Measurements from ENCODE around the gene IL2RA. TPM values are rescaled to one million over a fixed set of nuclear protein-coding genes. Genes with fewer than 3 reads are reported as not detected.
"Not testable (repeated sequence)": the region's sequence is repeated elsewhere in the genome, so short reads cannot be mapped to it uniquely, and the experiment has no call there.

IL2RA gene
- total RNA-seq, 1 experiment from 2014 or later: not detected

DNA sequence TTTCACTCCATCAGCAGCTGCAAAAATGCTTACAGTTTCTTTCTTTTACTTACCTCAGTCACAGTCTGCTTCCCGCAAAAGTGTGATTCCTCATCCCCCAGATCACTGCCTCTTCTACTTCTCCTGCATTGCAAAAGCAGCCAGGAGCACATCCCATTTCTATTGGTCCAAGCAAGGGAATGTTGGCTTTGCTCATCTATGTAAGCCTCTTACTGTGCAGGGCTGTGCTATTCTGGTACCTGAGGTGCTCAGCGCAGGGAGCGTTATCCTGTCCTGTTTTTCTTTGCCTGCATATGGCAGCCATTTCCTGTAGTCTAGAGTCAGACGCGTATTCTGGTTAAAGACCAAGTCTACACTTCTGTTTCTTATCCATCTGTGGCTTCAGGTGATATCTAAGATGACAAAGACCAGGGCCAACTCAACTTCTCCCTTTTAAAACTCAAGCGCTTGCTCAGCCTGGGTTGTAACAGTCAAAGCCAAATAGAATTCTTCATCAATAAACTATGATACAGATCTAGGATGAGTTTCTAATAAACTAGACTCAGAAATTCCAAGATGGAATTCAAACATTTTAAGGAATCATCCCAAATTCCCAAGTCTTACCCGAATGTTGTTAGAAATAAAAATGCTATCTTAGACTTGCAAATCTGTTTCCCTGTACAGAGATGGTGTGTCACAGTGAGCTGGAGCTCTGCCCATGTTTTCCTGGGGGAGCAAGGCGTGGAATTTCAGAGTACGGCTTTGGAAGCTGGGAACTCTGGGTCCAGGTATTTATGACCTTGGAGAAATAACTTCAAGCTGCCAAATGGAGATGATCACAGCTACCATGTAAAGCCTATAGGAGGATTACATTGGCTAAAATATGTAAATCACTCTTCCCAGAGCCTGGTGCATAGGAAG is 20.6 kb upstream of the IL2RA start:
- no peak for DNase-seq (ENCODE audit: low spot score)

DNA sequence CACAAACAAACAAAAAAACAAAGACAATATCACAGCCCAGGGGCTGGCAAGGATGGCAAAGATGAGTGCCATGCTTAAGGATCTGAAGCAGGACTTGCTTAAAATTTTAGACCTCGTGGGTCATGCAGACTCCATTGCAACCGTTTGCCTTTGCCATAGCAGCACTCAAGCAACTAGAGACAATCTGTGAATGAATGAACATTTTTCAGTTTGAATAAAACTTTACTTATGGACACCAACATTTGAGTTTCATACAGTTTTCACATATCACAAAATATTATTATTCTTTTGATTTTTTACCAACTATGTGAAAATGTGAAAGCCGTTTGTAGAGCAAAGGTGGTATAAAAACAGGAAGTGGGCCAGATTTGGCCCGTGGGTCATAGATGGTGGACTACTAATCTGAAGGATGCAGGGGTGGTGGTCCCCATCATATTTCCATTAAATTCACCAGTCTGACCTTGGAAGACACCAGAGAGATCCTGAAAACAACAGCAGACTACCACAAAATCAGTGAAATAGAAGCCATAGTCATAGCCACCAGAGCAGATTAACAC is 18.3 kb upstream of the IL2RA start:
- no peak for DNase-seq (ENCODE audit: low spot score)

DNA sequence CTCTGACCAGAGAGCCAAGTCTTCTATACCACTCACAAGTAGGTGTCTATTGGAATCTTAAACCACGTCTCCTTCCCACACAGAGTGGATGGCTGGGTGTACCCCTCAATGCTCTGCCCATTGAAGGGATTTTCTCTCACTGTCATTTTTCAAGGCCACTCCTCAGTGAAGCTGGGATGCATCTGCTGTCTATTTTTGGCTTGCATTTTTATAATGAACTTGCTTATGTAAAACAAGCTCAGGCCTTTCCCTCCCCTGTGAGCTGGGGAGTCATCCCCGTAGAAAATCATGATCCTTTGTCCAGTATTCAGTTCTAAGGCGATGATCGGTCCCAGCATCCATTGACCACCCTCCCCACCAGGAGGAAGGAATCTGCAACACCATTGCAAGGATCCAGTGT is 16.9 kb upstream of the IL2RA start:
- DNase-seq (ENCODE audit: low spot score): no peak

DNA sequence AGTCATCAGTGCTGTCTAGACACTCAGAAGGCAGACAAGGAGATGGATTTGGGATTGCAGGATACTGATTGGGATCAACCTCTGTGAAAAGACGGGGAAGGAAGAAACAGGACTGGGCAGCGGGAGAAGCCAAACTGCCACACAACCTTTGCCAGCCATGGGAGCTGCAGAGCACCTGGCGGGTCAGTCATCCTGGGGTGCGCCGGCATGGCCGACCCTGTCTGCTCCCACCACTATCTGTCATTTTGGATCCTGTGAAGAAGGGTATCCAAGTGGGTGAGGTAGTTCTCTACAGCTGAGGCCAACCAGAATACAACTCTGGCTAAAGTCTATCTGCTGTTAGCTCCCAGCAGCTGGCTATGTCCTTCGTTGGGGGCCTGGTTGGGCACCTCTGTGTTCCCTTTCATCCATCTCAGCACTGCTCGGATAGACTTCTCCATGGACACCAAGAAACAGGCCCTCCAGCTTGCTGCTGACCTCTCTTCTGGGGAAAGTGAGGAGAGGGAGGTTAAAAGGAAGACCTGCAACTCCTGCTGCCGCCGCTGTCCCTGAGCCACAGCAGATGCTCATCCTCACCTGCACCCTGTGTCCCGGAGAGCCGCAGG is 15.0 kb upstream of the IL2RA start:
- DNase-seq (ENCODE audit: low spot score): no peak

DNA sequence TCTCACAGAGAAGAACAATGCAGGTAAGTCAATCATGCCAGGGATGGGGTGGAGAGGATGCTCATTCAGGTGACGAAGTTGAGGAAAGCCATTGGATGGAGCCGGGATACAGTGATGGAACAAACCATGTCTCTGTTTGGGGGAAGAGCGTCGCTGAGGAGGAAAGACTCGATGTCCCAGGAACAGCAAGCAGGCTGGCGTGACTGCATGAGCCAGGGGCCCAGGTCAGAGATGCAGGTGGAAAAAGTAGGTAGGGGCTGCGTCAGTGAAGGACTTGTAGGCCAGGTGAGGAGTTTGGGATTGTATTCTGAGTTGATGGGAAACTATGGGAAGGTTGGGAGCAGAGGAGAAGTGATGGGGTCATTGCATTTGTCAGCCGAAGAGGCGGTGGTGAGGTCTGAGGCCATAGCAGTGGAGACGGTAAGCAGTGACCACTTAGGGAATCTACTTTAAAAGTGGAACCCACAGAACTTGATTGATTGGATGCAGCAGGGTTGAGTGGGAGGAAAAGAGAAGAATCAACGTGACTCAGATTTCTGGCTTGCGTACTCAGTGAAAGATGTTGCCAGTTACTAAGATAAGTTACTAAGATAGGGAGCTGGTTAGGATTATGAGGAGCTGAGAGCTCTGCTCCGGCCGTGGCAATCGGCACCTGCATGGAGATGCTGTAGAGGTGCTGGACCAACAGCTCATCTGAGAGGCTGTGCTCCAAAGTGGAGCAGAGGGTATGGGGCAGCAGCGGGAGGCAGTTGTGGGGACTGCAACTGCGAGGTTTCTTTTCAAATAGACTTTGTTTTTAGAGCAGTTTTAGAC is 12.5 kb upstream of the IL2RA start:
- no peak for DNase-seq (ENCODE audit: low spot score)

DNA sequence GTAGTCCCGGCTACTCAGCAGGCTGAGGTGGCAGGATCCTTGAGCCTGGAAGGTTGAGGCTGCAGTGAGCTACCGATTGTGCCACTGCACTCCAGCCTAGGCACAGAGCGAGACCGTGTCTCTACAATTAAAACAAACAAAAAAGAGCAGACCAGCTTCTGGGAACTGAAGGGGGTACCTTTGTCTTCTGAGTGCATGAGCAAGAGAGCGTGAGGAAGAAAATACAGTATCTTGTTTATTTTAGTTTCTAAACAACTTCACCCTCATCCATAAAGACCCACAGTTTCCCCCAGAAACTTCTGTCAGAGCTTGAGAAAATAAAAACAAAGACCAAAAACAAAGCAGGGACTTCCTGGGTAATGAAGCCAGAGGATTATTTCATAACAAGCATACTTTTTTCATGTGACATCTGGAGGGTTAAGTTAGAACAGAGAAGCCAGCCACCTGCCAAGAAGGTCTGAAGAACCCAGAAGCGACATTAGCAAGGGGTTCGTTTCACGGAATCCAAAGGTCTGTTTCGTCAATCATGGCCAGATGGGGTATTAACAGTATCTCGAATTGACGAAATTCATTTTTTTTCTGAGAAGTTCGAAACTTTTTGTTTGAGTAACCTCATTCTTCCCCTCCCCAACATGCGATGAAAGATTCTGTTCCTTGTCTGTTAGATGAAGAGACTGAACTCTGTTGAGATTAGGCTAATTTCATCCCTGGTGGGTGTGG is 10.2 kb upstream of the IL2RA start:
- DNase-seq (ENCODE audit: low spot score): no peak

DNA sequence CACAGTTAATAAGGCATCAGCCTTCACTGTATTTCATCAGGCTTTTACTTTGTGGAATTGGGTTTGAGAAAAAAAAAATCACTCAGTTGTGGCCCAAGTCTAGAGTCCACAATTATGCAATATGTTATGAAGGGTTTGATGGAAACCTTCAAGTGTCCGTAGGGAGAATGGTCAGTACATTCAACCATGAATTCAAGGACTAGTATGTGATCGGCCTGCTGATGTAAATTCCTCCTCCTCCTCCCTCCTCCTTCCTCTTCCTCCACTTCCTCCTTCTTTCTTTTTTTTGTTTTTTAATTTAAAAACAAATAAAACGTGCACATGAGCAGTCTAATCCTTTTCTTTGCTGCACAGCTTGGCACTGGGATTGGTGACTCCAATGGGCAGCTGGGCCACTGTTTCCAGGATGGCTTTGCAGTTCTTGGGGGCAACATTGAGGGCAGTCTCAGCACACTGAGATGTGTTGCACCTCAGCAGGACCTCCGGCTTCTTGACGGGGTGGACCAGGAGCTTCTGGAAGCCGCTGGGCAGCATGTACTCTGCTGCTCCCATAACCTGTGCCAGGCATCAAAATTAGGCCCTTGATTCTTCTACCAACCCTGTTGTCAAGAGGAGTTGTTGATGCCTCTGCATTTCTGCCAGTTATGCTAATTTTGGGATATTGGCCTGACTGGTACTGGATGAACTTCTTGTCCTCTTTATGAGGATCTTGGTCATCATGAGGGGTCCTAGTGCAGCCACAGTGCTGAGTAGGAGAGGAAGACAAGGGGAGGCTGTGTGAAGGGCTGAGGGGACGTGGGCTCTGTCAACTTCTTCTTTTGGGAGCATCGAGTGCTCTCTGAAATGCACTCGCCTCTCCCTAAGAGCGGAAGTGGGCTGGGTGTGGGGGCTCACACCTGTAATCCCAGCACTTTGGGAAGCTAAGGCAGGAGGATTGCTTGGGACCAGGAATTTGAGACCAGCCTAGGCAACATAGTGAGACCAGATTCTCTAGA is 9.3 kb upstream of the IL2RA start:
- no peak for DNase-seq (ENCODE audit: low spot score)

DNA sequence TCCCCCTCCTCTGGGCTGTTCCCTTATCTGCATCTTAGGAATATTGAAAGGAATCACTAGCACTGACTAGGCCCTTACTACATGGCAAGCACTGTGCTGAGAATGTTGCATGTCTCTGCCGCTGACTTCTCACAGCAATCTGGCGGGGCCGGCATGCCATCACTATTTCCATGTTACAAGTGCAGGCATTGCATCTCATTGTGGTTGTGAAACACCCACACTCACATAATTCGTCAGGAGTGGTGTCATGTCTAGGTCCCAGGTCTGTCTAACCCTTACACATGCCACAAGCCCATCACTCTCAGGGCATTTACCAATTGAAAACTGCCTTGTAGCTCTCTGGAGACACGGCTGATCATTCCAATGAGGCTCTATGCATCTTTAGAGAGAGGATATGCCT is 8.5 kb upstream of the IL2RA start:
- DNase-seq (ENCODE audit: low spot score): no peak

DNA sequence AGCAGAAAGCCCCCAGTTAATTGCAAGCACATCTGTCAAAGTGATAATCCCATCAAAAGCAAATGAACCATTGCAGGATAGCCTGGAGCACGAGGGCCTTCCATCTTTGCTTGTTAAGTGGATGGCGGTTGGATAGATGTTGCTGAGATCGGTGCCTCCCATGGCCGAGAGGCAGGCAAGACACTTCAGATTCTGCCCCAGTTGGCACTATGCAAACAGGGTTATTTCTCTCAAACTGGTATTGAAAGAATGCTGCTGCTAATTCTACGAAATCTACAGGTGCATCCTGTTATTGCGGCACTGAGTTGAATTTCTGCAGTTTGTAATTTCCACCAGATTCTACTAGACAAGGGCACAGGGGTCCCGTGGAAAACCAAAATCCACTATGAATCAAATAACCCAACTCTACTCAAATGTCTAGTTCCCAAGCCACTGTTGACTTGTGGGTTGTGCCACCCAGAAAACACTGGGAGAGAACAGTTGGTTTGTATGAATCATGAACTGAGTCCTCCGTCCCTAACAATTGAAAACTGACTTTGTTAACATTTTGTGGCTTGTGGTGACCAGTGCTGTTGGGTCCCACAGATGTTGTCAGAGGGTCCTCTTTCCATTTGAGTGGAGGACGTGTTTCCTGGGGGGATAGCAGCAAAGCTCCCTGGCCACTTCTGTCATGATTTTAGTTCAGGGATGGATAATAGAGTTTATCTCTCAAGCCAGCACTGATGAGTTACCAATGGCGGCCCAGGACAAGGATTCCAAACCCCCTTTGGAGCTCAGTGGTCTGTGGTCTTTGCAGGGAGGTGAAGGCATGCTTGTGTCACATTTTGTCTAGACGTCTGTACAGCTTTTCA is 7.1 kb upstream of the IL2RA start:
- no peak for DNase-seq (ENCODE audit: low spot score)

DNA sequence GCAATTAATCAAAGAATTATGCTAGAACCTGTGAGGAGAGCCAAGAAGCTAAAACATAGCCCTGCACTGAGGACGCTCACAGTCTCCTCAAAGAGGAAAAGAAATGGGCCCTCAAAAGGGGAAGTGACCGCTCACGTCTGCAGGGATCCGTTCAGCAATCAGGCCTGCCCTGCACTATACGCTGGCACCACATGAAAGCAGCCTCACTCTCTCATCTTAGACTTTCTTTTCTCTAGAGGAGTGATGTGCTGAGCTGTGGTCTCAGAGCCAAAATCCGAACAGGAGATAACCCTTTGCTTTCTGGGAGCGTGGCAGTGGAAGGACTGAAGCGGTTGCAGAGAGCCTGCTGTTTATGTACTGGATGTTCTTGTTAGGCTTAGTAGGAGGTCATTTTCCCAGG is 6.3 kb upstream of the IL2RA start:
- no peak for DNase-seq (ENCODE audit: low spot score)

DNA sequence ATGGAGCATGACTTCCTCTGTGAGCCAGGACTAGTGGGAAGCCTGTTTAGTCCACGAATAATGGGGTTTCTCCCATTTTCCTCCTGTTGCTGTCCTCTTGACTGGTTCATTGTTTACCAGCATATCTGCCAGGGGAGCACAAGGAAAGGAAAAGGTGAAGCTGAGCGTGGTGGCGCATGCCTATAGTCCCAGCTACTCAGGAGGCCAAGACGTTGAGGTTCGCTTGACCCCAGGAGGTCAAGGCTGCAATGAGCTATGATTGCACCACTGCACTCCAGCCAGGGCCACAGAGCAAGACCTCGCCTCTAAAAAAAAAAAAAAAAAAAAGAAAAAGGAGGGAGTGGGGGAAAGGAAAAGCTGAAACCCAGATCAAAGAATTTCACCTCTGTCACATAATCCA is 5.8 kb upstream of the IL2RA start:
- DNase-seq (ENCODE audit: low spot score): no peak

DNA sequence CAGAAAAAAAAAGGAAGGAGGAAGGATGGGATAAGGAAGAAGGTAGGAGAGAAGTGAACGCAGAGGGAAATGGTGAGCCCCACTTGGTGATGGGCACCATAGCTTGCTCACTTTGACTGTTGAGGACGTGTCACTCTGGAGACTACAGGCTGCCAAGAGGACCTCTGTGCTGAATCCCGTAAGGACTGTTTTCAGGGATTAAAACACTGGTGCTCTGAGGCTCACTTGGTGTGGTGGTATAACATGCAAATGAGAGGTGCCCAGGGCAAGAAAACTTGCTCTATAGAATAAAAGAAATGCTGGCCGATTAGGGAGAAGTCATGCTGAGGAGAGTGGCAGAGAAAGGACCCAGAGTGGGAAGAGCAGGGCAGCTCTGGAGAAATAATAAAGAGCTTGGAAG is 5.3 kb upstream of the IL2RA start:
- no peak for DNase-seq (ENCODE audit: low spot score)

DNA sequence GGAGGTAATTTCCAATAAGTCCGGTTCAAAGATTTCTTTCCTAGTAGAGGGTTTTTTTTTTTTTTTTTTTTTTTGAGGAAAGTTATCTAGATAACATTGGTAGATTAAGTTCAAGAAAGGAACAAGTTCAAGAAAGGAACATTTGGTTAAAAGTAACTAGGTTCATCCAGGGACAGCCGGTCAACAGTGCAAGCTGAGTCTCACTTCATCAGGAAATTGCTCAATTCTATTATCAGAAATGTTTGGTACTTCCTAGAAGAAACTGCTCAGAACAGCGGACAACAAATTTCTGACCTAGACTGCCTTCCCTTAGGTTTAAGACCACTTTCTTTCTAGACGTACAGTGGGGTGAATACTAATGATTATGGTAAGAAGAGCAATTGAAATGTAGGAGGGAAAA is 3.7 kb upstream of the IL2RA start:
- DNase-seq (ENCODE audit: low spot score): no peak

DNA sequence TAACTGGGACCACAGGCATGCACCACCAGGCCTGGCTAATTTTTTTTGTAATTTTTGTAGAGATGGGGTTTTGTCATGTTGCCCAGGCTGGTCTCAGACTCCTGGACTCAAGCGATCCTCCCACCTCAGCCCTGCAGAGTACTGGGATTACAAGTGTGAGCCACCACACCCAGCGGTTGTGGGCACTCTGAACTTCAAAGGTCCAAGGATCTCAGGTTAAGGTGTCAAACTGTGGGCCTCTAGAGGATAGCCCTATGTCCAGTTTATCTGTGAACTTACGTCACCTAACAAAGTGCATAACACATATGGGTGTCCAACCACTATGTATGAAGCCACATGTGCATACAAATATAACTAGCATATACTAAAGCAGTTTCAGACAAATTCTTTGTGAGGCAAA is 3.2 kb upstream of the IL2RA start:
- no peak for DNase-seq (ENCODE audit: low spot score)

DNA sequence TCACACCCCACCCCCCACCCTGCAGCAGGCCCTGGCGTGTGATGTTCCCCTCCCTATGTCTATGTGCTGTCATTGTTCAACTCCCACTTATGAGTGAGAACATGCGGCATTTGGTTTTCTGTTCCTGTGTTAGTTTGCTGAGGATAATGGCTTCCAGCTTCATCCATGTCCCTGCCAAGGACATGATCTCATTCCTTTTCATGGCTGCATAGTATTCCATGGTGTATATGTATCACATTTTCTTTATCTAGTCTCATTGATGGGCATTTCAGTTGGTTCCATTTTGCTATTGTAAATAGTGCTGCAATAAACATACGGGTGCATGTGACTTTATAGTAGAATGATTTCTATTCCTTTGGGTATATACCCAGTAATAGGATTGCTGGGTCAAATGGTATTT is 2.6 kb upstream of the IL2RA start:
- not testable (repeated sequence) for DNase-seq (ENCODE audit: low spot score)

DNA sequence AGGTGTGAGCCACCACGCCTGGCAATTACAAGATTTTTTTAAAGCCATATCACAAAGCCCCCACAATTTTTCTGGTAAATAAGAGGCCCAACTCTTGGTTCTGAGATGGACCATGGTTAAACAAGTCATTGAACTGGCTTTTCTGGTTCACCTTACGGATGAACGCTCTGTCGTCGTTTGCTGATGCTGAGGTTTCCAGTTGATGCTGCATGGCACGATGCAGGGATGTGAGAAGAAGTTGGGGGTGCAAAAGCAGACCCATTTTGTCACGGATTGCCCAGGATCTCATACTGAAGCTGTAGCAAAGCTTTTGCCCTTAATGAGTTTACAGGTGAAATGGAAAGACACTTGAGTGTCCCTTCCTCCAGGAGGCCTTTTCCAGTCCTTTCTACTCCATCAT is 2.0 kb upstream of the IL2RA start:
- no peak for DNase-seq (ENCODE audit: low spot score)

DNA sequence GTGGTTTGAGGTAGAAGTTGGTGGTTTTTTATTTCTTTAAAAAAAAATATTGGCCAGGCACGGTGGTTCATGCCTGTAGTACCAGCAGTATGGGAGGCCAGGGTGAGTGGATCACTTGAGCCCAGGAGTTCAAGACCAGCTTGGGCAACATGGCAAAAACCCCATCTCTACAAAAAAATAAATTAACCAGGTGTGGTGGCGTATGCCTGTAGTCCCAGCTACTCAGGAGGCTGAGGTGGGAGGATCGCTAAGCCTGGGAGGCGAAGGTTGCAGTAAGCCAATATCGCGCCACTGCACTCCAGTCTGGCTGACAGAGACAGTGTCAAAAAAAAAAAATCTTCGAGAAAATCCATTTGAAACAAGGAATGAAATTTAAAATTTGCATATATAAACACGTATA is 1.1 kb downstream of the IL2RA start:
- DNase-seq (ENCODE audit: low spot score): no peak

DNA sequence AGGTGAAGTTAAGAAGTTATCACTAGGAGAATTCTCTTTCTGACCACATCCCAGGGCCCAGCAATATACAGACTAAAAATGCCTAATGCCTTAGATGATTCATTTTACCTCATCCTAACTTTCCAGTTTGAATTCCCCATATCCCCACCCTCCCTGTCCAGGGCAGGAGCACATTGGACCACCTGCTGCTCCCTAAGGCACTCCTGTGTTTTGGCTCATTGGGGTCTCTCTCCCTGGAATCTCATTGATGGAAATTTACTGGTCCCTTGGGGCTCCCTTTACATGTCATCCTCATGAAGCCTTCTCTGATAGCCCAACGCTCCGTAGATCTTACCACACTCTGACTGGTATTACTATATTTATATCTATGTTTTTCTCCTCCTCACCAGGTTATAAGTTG is 2.7 kb downstream of the IL2RA start:
- DNase-seq (ENCODE audit: low spot score): no peak
